Stimulated activated CD8-positive, alpha-beta memory T cell treated with anti-CD3 and anti-CD28 coated beads, Interleukin-4, amount 100 ng/mL, for 24 hours (primary cell): Measurements from ENCODE around the gene GRID2.

ENCODE experiments used
- DNase-seq: peaks from one replicate; pipeline ENCODE4 v3.0.0-alpha.2; 2020; ENCODE audit warnings: low read depth

The GRID2 gene

GRCh38 chr4:92529510-92529909 lies 225.7 kb downstream of the GRID2 start:
- DNase-seq, result no peak

DNA sequence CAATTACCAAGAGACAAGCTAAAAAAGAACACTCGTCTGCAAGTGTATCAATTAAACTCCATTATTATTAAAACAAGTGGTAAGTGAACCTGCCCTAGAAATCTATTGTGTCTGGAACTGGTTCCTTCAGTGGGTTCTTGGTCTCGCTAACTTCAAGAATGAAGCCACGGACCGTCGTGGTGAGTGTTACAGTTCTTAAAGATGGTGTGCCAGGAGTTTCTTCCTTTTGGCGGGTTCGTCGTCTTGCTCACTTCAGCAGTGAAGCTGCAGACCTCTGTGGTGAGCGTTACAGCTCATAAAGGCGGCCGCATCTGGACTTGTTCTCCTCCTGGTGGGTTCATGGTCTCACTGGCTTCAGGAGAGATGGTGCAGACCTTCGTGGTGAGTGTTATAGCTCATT lies 231.8 kb downstream of the GRID2 start:
- DNase-seq, result no peak

- no peak for DNase-seq
These were observed 247.8 kb downstream of the GRID2 start for GRCh38 chr4:92551616-92552015.

DNA sequence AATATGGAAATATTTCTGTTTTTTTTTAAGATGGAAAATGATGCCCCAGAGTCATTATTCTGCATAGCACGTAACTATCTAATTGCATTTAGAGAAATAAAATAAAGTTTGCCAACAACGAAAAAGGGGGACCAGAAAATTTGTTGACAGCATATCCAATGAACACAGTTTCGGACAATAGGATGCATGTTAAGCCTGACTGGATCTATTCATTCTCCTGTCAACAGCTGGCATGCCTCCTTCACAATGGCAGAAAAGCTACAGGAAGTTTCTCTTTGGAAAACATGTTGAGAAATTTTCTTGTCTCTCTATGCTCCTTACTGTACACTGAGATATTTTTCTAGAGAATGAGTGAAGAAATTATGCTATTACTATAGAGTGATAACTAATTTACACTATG lies 262.5 kb downstream of the GRID2 start:
- DNase-seq, result no peak

DNA sequence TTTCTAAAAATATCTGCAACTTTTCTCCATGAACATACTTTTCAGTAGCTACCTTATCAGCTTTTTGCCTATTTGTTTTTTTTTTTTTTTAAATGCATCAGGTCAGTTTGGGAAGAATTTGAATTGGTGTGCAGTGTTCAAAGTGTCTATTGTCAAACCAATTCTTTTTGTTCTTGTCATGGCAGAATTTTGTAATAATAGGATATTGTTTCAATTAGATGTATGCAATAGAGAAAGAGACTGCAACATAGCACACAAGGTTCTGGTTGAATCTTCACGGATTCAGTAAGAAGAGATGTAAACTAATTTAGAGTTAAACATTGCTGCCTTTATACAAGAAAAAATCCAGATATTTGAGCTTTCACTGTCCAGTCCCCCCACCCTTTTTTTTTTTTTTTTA lies 277.1 kb downstream of the GRID2 start:
- no peak for DNase-seq

GRCh38 chr4:92599044-92599443 lies 295.3 kb downstream of the GRID2 start:
- no peak for DNase-seq

DNA sequence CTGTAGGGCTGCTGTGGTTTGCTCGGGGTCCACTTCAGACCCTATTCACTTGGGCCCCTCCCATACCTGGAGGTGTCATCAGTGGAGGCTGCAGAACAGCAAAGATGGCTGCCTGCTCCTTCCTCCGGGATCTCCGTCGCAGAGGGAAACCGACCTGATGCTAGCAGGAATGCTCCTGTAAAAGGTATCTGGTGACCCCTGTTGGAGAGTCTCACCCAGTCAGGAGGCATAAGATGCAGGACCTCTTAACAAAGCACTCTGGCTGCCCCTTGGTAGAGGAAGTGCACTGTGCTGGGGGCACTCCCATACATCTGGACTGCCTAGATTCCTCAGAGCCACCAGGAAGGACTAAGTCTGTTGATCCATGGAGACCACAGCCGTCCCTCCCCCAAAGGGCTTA lies 296.9 kb downstream of the GRID2 start:
- DNase-seq, result no peak

GRCh38 chr4:92606227-92606626 lies 302.5 kb downstream of the GRID2 start:
- no peak for DNase-seq

DNA sequence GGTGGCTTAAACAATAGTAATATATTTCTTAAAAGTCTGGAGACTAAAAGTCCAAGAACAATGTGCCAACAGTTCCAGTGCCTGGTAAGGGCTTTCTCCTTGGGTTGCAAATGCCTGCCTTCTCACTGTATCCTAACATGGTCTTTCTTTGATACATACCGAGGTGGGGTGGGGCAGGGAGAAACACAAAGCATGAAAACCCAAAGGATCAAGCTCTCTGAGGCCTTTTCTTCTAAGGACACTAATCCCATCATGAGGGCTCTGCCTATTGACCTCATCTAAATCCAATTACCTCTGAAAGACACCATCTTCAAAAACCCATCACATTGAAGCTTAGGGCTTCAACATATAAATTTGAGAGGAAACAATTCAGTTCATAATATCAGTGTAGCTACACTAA lies 311.3 kb downstream of the GRID2 start:
- DNase-seq, result no peak

GRCh38 chr4:92618968-92619367 lies 315.2 kb downstream of the GRID2 start:
- no peak for DNase-seq

DNA sequence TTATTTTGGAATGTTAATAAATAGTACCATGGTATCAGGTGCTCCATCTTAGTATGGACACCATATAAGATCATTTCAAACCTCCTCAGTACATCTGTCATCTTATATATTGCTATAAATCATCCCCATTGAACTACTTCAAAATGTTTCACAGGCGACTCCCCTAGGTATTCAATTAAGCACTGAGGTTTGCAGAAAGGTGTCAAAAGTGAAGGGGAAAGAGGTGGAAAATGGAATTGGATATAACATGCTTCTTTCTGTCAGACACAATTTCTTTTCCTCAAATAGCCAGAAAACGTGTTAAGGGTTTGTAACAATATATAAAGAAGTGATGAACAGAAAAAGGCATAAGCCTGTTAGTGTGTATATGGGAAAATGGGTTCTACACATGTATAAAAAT lies 325.5 kb downstream of the GRID2 start:
- DNase-seq, result no peak

DNA sequence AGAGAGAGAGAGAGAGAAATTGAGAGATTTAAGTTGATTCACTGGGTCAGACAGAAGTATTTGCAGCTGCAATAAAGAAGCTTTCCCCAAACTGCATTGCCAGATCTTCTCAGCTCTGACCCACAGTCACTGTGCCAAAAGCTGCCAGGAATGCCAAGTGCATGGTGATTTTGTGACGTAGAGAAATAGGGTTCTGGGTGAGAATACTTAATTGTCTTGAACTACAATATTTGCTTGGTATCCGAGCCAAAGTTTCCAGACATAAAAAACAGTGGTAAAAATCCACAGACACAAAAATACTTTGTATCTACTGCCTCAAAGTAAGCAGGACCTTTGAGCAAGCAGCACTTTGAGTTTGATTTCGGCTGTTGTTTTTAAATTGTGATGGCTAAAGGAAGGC lies 331.1 kb downstream of the GRID2 start:
- no peak for DNase-seq

DNA sequence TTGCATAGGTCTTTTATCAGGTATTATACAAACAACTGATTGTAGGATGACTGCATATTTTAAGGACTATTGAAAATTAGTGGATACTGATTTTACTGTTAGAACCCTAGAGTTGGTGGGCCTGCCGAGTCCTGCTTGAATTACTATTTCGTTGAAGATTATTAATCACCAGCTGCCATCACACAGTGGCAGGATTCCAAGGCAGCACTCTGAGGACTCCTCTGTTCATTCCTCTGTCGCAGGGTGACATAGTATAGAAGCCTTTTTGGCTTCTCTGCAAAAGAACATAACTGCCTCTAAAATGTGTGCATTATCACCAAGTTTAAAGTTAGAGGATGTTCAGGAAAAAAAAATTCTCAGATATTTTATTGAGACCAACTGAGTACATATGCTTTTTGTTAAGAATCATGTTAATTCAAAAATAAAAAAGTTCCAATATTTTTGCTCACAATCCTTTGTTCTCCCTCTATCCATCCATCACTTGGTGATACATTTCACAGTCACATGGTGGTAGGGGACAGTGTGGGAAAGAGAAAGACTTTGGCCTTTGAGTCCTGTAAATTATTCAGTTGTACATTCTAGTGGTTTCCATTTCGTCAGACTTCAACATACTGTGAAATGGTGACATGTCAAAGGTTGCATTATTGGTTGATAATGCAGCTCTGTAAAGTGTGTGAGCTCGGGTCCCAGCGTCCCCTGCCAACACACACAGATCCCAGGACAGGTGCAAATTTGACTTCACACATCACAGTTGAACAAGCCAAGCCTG lies 332.5 kb downstream of the GRID2 start:
- DNase-seq, result no peak

GRCh38 chr4:92641409-92641808 lies 337.6 kb downstream of the GRID2 start:
- DNase-seq, result no peak

DNA sequence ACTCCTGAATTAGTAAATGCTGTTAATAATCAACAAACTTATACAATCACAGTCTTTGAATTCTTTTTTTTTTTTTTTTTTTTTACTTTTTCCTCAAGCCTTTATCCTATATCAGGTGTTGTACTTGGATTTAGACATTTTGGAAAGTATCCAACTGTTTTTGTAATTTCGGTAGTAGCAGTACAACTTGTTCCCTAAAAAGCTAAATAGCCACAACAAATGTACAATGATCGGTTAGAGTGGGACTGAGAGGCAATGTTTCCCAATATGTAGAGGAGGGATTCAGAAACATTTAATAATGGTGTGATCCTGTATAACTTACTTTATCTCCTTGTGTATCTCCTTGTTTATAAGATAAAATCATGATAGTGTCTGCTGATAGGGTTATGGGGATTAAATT lies 343.1 kb downstream of the GRID2 start:
- DNase-seq, result no peak

- no peak for DNase-seq
These were observed 347.8 kb downstream of the GRID2 start for GRCh38 chr4:92651536-92651935.

- no peak for DNase-seq
These were observed 350.3 kb downstream of the GRID2 start for GRCh38 chr4:92654084-92654483.

DNA sequence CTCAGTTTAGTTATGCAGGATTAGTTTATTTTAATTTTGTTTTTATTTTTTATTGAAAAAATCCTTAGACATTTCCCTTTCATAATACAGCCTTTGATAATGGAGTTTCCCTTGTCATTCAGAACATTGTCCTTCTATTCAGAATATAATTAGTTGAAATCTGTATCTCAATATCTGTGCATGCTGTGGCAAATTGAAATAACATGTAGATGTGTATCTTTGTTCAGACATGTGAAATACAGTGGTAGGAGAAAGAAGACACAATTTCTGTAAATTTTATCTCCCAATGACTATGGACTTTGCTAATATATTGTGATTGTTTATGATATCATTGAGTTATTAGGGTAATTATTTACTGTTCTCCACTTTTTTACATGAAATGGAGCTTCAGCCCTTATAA lies 353.9 kb downstream of the GRID2 start:
- DNase-seq, result no peak

- no peak for DNase-seq
These were observed 354.6 kb downstream of the GRID2 start for GRCh38 chr4:92658318-92658717.

GRCh38 chr4:92677805-92678204 lies 374.0 kb downstream of the GRID2 start:
- no peak for DNase-seq

GRCh38 chr4:92678292-92678691 lies 374.5 kb downstream of the GRID2 start:
- no peak for DNase-seq

GRCh38 chr4:92679149-92679548 lies 375.4 kb downstream of the GRID2 start:
- DNase-seq, result no peak

DNA sequence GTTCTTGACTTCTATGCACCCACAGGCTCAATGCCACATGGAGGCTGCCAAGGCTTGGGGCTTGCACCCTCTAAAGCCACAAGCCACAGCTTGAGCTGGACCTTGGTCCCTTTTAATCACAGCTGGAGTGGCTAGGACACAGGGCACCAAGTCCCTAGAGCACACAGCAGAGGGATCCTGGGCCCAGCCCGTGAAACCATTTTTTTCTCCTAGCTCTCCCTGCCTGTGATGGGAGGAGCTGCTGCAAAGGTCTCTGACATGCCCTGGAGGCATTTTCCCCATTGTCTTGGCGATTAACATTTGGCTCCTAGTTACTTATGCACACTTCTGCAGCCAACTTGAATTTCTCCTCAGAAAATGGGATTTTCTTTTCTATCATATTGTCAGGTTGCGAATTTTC lies 410.9 kb downstream of the GRID2 start:
- DNase-seq, result no peak

DNA sequence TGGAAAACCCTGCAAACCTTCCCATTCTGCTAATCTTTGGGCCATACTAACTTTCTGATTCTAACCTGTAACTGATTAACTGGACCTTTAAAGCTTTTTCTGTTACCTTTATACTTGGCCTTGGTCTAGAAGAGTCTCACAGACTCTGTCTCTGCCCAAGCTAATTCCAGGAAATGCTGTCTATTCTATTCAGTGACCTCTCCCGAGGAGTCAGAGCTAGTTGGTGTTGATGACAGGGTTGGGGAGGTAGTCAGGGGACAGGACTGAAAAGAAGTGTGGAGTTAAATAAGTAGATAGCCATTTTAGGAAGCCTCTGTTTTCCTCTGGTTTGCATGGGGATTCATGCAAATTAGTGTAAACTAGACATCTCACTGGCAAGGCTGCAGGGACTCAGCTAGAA lies 429.5 kb downstream of the GRID2 start:
- no peak for DNase-seq
